HG02610 (cell line): ENCODE results near the gene OMP.

Experiments used
- ATAC-seq: cut with Tn5 transposase; IDR thresholded peaks from one replicate; pipeline ENCODE4 v1.9.1; 2021; ENCODE audit warnings: mild to moderate bottlenecking, moderate library complexity; ENCODE audit not compliant: unreplicated experiment

The OMP gene

DNA sequence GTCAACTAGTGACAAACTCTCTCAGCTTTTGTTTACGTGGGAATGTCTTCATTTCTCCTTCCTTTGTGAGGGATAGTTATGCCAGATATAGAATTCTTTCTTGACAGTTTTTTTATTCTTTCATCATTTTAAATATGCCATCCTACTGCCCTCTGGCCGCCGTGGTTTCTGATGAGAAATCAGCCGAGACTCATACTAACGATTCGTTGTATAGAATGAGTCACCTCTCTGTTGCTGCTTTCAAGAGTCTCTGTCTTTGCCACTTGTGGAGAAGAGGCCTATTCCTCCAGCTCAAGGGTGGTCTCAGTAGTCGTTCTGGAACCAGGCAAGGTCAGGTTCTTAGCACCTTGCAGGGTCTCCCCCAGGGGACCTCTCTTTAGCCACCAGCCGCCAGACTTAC lies 33.4 kb downstream of the OMP start:
- no peak for ATAC-seq

- ATAC-seq, result no peak
These were observed 34.3 kb downstream of the OMP start for GRCh38 chr11:77136784-77137420.

DNA sequence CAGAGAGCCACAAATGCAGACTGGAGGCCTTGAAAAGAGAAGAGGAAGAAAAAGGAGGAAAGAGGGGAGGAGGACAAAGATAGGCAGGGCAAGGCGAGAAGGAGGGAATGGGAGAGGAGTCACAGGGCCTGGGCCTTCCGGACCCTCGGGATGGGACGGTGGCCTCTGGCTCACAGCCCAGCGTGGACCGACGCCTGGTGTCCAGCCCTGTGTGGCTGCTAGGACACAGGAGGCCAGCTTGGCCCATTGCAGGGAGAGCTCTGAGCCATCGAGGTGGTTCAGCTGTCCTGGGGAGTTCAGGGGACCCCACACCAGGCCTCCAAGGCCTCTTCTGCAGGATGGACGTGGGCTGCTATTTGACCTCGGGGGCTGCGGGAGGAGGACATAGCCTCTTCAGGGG lies 34.8 kb downstream of the OMP start:
- ATAC-seq, result no peak

GRCh38 chr11:77138106-77138649 lies 35.5 kb downstream of the OMP start:
- ATAC-seq, result no peak

- ATAC-seq, result no peak
These were observed 36.6 kb downstream of the OMP start for GRCh38 chr11:77139201-77139600.

- ATAC-seq, result no peak
These were observed 37.7 kb downstream of the OMP start for GRCh38 chr11:77140231-77140851.

DNA sequence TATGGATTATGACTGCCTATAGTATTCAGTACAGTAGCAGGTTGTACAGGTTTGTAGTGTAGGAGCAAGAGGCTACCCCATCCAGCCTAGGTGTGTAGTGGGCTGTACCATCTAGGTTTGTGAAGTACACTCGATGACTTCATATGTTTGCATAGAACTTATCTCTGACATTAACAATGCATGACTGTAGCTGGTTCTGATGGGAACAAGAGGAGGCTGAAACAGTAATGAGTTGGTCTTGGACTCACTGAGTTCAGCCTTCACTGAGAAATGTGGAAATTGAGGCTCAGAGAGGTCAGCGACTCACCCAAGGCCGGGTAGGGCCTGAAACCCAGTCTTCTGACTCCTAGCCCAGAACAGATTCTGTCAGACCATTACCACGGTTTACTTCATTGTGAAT lies 38.4 kb downstream of the OMP start:
- no peak for ATAC-seq

DNA sequence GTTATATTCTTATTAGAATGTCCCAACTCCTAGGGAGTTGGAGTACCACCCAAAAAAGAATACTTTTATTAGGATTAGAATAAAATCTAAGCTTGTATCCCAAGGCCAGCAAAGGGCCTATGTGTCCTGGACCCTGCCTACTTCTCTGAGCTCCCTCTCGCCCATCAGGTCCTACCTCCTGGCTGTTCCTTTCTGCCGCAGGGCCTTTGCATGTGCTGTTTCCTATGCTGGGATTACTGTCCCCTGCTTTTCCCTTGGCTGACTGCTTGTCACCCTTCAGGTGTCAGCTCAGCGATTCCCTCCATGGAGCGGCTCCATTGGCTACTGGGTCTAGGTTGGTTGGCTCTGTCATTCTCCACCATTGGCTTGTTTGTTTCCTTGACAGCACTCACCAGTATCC lies 38.8 kb downstream of the OMP start:
- no peak for ATAC-seq

DNA sequence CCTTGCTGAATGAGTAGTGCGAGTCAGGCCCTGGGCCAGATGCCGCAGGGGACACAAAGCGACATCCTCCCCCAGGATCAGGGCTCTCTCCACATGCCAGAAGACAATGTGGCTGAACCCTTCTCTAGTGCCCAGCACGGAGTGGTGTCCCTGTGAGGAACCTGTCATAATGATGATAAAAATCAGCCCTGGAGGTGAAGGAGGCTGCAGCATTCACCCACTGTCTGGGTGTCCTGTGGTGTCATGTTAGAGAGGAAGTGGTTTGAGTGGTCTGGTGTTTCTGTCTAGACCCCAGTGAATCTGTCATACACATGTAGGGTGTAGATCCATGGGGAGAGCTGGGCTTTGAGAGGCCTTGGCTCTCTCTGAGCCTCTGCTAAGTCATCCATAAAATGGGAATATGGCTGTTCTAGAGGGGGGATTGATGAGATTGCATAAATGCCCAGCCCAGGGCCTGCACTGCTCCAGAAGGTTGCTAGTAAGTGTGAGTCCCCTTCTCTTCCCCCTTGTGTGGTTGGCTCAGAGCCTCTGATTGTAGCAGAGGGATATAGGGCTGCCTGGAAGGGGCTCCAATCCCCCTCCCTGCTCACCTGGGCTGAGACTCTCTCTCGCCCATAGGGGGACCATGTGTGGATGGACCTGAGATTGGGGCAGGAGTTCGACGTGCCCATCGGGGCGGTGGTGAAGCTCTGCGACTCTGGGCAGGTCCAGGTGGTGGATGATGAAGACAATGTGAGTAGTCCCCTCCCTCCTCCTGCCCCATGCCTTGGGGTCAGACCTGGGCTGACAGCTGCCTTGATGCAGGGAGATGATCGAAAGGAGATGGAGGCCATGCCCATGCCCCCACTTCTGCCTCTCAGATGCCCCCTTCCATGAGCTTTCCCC lies 39.7 kb downstream of the OMP start:
- ATAC-seq, result no peak

- no peak for ATAC-seq
These were observed 40.9 kb downstream of the OMP start for GRCh38 chr11:77143405-77144020.

DNA sequence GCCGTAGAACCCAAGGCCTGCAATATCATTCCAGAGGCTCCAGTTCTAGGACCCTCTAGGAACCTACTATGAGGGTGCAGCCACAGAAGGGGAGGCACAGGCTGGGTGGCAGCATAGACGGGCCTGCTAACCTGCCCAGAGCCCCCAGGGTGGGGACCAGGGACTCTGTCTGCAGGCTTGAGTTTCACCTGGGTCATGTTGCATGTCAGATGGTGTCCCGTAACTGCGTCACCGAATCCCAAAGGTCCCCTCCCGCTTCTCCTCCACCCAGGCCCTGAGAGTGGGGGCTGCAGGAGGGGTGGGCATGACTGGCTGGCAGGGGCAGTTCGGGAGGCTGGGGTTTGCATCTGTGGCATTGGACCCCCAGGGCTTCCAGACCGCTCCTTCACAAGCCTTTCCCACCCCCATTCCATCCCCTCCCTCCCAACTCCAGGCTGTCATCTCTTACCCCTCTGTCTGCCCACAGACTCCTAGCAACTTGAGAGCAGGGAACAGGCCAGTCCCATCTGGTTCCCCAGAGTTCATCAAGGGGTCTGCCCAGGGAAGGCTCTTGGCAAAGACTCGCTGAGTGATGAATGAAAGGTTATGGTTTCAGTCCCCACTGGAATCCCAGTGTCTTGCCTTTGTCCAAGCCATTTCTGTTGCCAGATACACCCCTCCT lies 41.7 kb downstream of the OMP start:
- no peak for ATAC-seq

- ATAC-seq, result no peak
These were observed 42.3 kb downstream of the OMP start for GRCh38 chr11:77144857-77145428.

DNA sequence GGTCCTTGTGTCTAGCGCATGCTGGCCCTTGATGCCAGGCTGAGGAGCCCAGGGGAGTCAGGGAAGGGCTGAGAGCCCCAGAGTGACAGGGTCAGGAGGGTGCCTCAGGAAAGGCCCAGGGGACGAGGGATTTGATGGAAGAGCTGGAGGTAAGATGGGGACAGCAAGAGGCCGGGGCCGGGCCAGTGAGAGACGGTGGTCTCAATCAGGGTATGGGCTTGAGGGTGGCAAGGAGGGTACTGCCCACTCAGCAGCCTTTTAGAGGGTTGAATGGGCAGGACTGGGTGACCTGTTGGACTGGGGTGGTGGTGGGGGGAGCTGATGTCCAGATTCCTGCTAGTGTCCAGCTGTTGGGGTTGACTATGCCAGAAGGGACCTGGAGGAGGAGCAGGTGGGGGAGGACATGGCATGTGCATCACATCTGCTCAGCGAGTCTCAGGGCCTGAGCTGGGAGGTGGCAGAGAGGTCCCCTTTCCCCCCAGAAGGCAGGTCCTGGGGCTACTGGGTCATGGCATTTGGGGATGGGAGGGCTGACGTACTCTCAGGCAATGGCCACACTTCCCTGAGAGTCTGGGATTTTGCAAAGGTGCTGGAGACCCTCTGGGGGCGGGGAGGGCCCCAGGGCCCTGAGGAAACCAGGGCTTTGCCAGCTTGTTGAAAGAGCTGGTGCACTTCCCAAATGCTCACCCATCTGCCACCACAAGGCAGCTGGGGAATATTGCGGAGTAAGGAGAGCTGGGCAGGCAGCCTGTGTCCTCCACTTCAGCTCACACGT lies 43.8 kb downstream of the OMP start:
- ATAC-seq, result no peak

- ATAC-seq, result no peak
These were observed 44.3 kb downstream of the OMP start for GRCh38 chr11:77147036-77147315.

DNA sequence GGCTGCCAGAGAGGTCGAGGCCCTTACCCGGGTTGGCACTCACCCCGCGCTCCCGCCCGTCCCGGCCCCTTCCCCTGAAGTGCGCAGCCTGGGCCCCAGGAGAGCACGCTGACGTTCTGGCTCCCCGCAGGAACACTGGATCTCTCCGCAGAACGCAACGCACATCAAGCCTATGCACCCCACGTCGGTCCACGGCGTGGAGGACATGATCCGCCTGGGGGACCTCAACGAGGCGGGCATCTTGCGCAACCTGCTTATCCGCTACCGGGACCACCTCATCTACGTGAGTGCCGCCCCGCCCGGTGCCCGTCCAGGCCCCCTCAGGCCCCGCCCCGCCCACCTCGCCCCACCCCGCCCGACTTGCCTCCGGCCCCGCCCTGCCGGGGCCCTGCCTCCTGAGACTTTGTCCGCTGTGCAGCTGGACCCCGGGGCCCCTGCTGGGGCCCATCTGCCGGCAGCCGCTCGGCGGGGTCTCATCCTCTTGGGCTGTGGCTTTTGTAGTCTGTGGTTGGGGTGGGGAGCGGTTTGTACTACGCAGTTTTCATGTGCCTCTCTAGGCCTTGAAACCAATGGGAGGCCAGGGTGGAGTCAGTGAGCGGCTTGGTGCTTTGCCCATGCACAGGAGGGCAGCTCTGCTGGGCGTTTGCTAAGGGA lies 45.2 kb downstream of the OMP start:
- ATAC-seq, result no peak

GRCh38 chr11:77148963-77149715 lies 46.5 kb downstream of the OMP start:
- no peak for ATAC-seq

DNA sequence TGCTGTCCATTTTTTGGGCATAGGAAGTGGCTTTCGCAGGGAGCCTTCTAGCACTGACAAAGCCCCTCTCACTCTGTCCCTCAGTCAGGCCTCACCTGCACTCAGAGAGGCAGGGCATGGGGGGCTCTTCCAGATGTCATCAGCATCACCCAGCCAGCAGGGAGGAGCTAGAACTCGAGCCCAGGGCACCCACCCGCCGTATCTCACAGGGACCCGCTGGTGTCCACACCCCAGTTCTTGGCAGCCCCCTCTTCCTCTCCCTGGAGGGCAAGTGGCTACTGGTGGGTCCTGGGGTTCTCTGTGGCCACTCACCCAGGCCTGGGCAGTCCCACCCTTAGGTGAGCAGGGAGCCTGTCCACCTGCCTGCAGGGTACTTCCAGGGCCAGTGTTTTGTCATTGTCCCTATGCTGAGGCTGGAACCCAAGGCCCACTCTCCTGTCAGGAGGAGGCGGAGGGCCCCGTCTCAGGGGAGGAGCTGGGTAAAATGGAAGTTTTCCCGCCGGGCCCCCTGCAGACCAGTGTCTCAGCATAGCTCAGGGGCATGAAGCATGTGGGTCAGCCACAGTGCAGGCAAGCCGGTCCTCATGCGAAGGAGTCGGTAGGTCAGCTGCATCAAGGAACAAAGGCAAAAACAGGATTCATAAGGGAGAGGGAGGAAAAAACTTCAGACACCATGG lies 47.2 kb downstream of the OMP start:
- ATAC-seq, result no peak

DNA sequence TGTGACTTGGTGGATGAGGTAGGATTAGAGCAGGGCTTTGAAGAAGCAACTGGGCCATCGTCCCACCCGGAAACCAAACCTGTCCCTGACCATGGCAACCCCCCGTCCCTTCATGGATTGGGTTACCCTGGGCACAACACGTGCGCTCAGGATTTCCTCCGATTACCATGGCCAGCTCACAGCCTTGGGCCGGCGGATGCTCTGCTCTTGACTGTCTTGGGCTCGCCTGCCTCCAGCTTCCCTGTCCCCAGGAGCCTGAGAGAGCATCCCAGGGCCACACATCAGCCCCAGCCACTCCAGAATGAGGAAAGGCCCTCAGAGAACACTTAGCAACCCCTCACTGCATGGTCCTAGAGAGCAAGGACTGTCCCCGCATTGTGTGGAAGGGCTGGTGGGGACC lies 48.2 kb downstream of the OMP start:
- no peak for ATAC-seq
